GM18909 (cell line): ENCODE data around the gene LIX1.
"Not testable (repeated sequence)": the region's sequence is repeated elsewhere in the genome, so short reads cannot be mapped to it uniquely, and the experiment has no call there.

Experiments
- ATAC-seq: cut with Tn5 transposase; IDR thresholded peaks from one replicate; pipeline ENCODE4 v1.9.1; 2021; ENCODE audit warnings: mild to moderate bottlenecking; ENCODE audit not compliant: unreplicated experiment, poor library complexity

Gene LIX1

DNA sequence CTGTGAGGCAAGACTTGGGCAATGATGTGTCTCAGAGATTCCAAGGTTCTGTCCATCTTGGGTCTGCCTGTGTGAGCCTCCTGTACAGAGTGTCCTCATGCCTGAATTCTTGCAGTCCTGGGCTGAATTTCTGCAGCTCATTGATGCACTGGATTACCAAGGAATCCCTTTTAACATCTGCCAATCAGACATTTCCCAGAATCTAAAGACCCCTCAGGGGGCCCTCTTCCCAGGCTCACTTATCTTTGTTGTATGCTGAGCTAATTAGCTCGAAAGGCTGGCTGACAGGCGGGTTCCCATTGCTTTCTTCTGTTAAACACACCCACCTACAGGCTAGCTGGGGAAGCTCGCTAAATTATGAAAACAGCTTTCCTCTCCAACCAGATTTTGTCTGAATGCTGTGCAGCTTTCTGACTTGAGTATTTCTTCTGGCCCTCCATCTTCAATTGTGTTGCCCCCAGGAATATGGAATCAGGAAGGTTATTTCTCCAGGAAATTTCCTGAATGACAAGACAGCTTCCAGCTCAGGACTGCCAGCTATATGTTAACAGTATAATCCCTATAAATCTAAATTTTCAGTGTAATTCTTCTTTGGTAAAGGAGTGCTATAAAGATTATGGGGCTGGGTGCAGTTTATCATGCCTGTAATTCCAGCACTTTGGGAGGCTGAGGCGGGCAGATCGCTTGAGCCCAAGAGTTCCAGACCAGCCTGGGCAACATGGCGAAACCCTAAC is at the start of gene LIX1:
TSS of gene LIX1 (minus strand) at position 91 of the 734 bp plus-strand sequence. CDS start at position 56, 35 bp downstream.
- ATAC-seq = peak; percentile 84

DNA sequence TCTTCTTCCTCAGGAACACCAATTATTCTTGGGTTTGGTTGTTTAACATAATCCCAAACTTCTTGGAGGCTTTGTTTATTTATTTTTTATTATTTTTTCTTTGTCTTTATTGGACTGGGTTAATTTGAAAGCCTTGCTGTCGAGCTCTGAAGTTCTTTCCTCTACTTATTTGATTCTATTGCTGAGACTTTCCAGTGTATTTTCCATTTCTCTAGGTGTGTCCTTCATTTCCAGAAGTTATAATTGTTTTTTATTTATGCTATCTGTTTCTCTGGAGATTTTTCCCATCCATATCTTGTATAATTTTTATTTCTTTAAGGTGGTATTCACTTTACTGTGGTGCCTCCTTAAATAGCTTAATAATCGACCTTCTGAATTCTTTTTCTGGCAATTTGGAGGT is 49.5 kb upstream of the LIX1 start:
- no peak for ATAC-seq

DNA sequence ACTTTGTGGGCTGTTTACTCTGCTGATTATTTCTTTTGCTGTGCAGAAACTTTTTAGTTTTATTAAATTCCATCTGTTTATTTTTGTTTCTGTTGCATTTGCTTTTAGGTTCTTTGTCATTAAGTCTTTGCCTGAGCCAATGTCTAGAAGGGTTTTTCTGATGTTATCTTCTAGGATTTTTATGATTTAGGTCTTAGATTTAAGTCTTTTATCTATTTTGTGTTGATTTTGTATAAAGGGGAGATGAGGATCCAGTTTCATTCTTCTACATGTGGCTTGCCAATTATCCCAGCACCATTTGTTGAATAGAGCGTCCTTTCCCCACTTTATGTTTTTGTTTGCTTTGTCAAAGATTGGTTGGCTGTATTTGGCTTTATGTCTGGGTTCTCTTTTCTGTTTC is 47.1 kb upstream of the LIX1 start:
- not testable (repeated sequence) for ATAC-seq

DNA sequence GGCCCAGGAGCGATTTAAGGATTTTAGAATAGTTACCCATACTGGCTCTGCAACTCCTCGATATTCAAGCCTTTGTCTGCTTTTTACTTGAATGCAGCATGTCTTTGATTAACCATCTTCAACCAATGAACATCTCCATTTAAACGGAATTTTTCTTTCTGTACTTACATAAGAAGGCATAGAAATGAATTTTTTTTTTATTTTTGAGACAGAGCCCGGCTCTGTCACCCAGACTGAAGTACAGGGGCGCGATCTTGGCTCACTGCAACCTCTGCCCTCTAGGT is 41.5 kb upstream of the LIX1 start:
- no peak for ATAC-seq

DNA sequence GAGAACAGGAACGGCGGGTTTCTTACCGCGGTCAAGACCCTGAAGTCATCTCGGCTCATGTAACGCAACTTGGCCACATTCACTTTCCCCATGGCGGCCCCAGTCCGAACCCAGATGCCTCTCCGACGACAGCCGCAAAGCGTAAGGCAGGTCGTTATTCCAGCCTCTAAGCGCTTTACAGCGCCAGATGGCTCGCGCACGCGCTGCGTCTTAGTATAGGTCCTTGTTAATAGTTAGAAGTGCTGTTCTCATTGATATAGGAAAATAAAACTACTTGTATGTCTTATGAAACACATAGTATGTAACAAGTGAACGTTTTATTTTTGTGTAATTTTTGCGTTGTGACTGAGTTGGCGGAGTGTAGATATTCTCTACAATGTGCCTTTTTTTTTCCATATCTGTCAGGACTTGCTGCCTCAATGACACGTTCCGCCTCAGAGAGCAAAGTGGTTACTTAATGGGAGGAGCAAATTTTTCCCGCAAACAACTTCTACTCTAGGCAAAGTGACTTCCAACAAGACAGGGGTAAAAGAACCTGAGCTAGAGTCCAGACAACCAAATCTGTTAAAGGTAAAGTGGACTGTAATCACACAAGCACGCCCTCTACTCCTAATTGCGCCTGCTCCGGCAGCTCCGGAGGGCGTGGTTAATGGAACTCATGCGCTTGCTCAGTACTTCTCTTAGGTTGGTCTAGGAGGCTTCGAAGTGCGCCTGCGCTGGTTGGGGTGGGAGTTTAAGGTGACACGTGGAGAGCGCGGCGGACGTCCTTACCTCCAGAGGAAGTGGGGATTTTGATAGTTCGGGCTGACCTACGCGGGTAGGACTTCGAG is 40.9 kb upstream of the LIX1 start, which contains the start of gene RIOK2:
TSS of gene RIOK2 (minus strand) at position 148 of the 830 bp plus-strand sequence. CDS start at position 92, 56 bp downstream.
- ATAC-seq = peak; percentile 92

DNA sequence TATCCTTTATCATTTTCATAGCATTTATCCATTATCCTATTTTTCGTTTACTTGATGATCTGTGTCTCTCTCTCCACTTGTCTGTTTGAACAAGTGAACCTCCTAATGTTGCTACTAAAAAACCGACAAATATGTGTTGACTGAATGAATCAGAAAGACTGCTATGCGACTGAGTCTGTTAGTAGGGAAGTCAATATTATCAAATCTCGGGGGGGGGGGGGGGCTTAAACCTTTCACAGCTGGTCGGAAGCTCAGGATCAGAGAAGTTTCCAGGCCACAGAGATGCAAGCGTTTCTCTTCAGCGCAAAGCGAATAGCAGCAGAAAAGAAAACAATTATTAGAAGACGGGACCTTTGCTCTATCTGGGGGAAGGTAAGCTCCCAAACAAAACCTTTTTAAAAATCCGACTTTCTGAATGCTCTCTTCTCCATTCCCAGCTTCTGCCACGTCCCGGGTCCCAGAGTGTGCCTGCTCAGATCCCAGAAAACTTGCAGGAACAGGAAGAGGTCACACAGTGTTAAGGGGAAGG is 40.2 kb upstream of the LIX1 start:
- no peak for ATAC-seq

DNA sequence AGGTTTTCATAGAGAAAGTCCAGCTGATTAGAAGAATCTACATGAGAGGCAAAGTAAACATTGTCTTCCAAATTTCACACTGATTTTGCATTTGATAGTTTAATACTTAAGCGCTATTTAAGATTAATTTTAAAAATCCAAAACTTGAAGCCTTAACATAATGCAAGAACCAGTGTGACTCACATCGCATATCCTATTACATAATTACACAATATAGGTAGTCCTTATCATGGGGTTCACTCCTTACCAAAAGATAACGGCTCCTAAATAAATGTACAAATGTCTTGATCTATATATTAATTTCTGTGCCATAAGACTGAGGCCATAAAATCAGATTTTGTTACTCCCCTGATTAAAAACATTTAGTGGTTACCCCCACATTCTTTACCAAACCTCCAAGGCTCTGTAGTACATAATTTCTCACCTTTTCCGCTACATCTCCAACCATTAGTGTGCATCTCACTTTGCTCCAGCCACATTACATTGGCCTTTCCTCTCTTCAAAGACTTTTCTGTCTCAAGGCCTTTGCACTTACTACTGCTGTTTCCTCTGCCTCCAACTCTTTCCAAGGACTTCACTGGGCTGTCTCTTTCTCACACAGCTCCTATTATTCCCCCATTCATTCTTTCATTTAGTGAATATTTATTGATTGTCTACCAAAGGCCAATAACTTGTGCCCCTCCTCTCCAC is 39.6 kb upstream of the LIX1 start:
- no peak for ATAC-seq

DNA sequence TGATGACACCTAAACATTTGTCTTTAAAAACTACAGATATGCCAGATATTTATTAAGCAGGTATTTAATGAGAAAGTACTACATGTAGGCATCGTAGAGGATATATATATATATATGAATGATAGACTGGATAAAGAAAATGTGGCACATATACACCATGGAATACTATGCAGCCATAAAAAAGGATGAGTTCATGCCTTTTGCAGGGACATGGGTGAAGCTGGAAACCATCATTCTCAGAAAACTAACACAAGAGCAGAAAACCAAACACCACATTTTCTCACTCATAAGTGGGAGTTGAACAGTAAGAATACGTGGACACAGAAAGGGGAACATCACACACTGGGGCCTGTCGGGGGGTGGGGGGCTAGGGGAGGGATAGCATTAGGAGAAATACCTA is 37.0 kb upstream of the LIX1 start:
- ATAC-seq = not testable (repeated sequence)

DNA sequence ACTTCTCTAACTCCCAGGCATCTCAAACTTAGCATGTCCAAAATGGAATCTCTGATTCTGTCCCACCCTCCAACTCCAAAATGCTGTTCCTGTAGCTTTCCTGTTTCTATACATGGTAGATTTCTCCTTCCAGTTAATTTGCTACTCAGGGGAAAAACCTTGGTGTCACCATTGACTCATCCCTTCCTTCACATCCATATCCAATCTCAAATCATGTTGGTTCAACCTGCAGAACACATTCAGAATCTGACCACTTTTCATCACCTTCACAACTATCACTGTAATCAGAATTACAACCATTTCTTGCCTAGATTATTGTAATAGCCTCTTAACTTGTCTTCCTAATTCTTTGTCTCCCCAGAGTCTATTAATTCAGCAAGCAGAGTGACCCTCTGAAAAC is 29.8 kb upstream of the LIX1 start:
- ATAC-seq = no peak

DNA sequence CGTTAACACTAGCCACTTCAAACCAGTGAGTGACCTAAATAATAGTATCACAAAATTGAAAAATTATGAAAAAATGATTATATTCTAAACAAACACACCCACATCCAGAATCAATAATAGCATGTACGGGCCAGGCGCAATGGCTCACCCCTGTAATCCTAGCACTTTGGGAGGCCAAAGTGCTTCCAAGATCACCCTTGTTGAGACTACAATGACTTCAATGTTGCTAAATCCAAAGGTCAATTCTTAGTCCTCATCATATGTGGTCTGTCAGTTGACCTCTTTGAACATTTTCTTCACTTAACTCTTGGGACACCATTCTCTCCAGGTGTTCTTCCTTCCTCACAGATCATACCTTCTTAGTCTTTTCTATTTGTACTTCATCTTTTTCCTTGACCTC is 29.3 kb upstream of the LIX1 start:
- ATAC-seq = no peak

DNA sequence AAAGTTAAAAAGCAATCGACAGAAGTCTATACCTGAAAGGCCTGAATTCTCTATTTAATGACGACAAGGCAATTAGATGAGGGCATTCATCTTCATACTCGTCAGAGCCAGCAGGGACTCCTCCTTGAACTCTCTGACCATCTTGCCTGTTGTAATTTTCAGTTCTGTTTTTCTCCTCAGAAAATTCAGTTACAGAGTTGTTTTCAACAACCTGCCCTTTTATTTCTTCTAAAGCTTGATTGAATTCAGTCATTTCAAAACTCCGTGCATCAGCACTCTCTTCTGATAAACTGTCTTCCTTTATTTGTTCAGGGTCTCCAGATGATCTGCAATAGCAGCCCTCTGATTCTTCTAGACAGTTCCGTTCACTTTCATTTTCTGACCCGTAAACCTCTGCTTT is 25.0 kb upstream of the LIX1 start:
- ATAC-seq = peak; percentile 64

DNA sequence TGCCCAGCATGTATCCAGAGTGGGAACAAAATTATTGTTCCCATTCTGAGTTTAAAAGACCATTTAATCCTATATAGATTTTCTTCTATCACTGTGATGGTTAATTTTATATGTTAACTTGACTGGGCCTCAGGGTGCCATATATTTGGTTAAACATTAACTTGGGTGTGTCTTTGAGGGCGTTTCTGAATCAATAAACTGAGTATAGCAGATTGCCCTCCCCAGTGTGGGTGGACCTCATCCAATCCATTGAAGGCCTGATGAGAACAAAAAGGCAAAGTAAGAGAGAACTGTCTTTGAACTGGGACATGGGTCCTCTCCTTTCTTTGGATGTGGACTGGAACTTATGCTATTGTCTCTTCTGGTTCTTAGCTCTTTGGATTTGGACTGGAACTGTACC is 23.3 kb upstream of the LIX1 start:
- no peak for ATAC-seq

DNA sequence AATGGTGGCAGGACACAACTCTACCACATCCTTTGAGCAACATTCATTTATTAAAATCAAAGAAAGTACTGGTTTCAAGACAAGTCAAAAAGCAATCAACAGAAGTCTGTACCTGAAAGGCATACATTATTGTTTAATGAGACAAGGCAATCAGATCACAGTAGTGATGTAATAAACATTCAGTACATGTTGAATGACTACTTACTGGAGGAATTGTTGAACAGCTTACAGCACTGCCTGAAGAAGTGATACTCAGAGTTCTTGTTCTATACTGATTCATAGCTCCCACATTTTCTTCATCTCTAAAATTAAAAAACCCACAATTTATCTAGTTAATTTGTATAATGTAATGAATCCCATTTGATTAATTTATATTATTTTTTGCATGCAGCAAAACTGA is 22.4 kb upstream of the LIX1 start:
- no peak for ATAC-seq

DNA sequence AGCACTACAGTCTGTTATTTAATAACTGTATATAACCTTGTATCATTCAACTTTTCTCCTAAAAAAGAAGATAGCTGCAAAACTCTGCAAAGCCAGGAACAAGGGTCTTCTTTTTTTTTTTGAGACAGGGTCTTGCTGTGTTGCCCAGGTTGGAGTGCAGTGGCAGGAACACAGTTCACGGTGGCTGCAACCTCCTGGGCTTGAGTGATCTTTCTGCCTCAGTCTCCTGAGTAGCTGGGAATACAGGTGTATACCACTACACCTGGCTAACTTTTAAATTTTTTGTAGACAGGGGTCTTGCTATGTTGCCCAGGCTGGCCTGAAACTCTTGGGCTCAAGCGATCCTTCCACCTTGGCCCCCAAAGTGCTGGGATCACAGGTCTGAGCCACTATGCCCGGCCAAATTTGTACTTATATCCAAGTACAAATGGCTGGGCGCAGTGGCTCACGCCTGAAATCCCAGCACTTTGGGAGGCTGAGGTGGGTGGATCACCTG is 21.4 kb upstream of the LIX1 start:
- no peak for ATAC-seq

DNA sequence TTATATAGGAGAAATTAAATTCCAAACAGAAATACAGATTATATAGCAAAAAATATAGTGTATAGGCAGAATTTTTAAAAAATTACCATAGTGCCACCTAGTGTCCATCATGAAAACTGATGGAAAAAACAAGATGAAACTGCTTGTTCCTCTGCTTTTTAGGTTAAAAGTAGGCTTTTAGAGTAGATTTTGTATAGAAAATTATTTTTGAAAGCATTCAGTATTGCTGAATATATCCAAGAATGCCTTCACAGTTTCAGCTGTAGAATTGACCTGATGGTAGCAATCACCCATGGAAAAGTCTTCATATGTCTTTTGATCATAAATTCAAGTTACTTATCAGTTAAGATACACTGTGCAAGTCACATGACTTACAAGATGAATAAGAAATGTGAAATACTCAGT is 21.0 kb upstream of the LIX1 start:
- ATAC-seq = no peak

DNA sequence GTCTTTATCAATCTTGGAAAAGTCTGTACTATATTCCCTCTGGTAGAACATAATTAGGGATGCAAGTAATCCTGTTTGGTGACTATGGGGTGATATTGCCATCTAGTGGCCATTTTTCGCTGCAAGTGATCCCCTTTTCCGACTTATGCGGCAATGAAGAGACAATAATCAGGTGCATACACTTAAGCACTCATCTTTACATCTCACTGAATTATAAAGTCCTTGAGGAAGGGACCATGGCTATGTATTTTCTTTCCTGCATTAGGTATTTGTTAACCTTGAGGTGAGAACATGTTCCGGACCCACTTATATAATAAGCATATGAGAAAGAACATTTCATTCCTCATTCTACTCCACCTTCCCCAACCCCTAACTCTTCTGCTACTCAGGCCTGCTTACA is 19.6 kb upstream of the LIX1 start:
- no peak for ATAC-seq

DNA sequence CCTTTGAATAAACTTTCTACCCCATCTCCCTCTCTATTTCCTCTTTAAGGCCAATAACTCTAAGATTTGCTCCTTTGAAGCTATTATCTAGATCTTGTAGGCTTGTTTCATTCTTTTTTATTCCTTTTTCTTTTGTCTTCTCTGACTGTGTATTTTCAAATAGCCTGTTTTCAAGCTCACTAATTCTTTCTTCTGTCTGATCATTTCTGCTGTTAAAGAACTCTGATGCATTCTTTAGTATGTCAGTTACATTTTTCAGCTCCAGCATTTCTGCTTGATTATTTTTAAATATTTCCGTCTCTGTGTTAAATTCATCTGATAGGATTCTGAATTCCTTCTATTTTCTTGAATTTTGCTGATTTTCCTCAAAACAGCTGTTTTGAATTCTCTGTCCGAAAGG is 15.3 kb upstream of the LIX1 start:
- no peak for ATAC-seq

DNA sequence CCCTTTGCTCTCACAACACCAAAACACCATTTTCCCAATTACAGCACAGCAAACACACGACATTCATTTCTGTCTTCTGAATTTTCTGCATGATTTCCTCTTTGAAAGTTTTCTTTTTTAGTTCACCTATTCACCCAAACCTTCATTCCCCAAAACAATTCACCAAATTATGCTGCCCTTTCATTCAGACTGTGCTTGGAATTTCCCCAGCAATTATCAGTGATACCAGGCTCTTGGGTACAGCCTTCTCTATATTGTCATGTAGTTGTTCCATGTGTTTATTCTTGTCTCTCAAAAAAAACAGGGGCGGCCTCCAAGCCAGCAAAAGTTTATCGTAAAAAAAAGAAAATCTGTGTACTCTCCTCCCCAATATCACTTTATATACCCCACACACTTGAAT is 9.0 kb upstream of the LIX1 start:
- ATAC-seq = no peak

DNA sequence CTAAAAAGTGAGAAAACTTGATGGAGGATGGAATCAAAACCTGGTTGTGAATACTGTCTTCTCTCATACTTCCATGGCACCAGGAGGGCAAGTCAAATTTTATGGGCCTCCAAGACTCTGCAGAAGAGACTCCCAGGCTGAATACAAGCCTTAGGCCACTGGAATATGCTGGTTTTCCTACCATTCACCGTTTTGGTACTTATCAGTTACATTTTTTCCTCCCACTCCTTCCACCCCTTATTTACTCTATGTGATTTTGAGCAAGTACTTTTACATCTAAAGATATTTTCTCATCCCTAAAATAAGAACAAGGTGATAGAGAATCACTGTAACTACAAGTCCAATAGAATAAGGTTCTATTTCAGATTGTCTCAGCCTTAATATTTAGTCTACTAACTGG is 8.0 kb upstream of the LIX1 start:
- ATAC-seq = no peak

DNA sequence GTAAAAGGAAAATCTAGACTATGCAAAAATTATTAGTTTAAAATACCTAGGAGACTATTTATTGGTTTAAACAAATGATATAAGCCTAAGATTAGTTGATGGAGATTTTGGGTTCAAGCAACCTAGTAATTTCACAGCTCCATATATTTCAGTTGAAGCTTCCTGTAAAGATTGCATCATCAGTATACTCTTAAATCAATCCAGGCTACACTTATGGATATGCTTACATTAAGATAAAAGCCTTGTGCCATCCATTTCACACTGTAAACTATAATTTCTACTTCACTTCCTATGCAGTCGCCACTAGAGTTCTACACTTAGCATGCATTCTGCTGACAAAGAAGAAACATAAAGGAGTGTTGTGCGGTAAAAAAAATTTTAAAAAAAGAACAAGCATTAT is 7.3 kb upstream of the LIX1 start:
- no peak for ATAC-seq

DNA sequence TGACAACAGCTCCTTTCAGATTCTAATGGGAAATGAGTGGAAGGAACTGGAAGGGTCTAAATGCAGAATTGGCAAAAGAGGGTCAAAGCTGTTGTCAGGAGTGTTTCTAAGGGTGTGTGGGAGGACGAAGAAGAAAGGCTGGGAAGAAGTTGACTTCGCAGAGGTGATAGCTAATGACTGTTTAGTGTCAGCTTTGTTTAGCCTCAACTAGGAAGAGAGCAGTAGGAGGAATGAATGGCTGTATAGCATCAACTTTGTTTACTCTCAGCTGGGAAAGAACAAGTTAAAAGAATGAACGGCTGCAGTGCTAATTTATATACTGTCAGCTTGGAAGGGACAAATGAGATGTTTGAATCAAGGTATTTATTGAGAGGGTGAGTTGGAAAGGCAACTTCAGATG is 5.9 kb upstream of the LIX1 start:
- no peak for ATAC-seq
